Measurements from ENCODE around the gene SERGEF.

The SERGEF gene

GRCh38 chr11:17781221-17781620, 231.6 kb downstream of the SERGEF start:
- no peak for TF ChIP-seq CTCF (IDR thresholded peaks at IDR 0.05)
- no peak overlapping the region for H3K4me3 ChIP-seq (ENCODE audit: low read depth in 1 of 2, low read length in 1 of 2)
- no peaks in the 10 kb centered on the region for H3K27me3 ChIP-seq
- no peaks in the 10 kb centered on the region for H3K36me3 ChIP-seq
- no peaks in the 10 kb centered on the region for H3K9me3 ChIP-seq
- H3K4me1 ChIP-seq (ENCODE audit: control insufficient read depth in 1 of 2, insufficient read depth in 1 of 2, low read depth in 1 of 2, low read length in 1 of 2) = no peaks in the 10 kb centered on the region
- no peak overlapping the region for H3K27ac ChIP-seq

- no peak for TF ChIP-seq CTCF (IDR thresholded peaks at IDR 0.05)
- H3K27me3 ChIP-seq = no peaks in the 10 kb centered on the region
- no peaks in the 10 kb centered on the region for H3K9me3 ChIP-seq
- no peaks in the 10 kb centered on the region for H3K4me1 ChIP-seq (ENCODE audit: control insufficient read depth in 1 of 2, insufficient read depth in 1 of 2, low read depth in 1 of 2, low read length in 1 of 2)
- H3K36me3 ChIP-seq = no peaks in the 10 kb centered on the region
- no peak overlapping the region for H3K4me3 ChIP-seq (ENCODE audit: low read depth in 1 of 2, low read length in 1 of 2)
- no peak overlapping the region for H3K27ac ChIP-seq
Measured at GRCh38 chr11:17780668-17781067, 232.2 kb downstream of the SERGEF start.

GRCh38 chr11:17779861-17780594, 232.8 kb downstream of the SERGEF start:
- Histone ChIP-seq H3K4me3 (ENCODE audit: low read depth in 1 of 2, low read length in 1 of 2) (no peak overlapping the region), H3K4me1 (ENCODE audit: control insufficient read depth in 1 of 2, insufficient read depth in 1 of 2, low read depth in 1 of 2, low read length in 1 of 2) (no peaks in the 10 kb centered on the region), H3K9me3 (no peaks in the 10 kb centered on the region), H3K27ac (no peak overlapping the region), H3K36me3 (no peaks in the 10 kb centered on the region), H3K27me3 (no peaks in the 10 kb centered on the region)
- TF ChIP-seq CTCF (IDR thresholded peaks at IDR 0.05) = no peak

- H3K4me1 ChIP-seq (ENCODE audit: control insufficient read depth in 1 of 2, insufficient read depth in 1 of 2, low read depth in 1 of 2, low read length in 1 of 2) = no peaks in the 10 kb centered on the region
- no peaks in the 10 kb centered on the region for H3K36me3 ChIP-seq
- no peak for TF ChIP-seq CTCF (IDR thresholded peaks at IDR 0.05)
- no peaks in the 10 kb centered on the region for H3K9me3 ChIP-seq
- H3K27ac ChIP-seq = no peak overlapping the region
- H3K4me3 ChIP-seq (ENCODE audit: low read depth in 1 of 2, low read length in 1 of 2) = no peak overlapping the region
- no peaks in the 10 kb centered on the region for H3K27me3 ChIP-seq
Measured at GRCh38 chr11:17778956-17779860, 233.6 kb downstream of the SERGEF start.

- no peak for TF ChIP-seq CTCF (IDR thresholded peaks at IDR 0.05)
- H3K27me3 ChIP-seq = no peaks in the 10 kb centered on the region
- no peaks in the 10 kb centered on the region for H3K4me1 ChIP-seq (ENCODE audit: control insufficient read depth in 1 of 2, insufficient read depth in 1 of 2, low read depth in 1 of 2, low read length in 1 of 2)
Measured at GRCh38 chr11:17778352-17778751, 234.5 kb downstream of the SERGEF start.

More at GRCh38 chr11:17778352-17778751, 234.5 kb downstream of the SERGEF start:
- Histone ChIP-seq H3K27ac (no peak overlapping the region), H3K36me3 (no peaks in the 10 kb centered on the region), H3K4me3 (ENCODE audit: low read depth in 1 of 2, low read length in 1 of 2) (no peak overlapping the region), H3K9me3 (no peaks in the 10 kb centered on the region)
